ENCODE results near the gene B3GALT6. TPM values are rescaled to one million over a fixed set of nuclear protein-coding genes. Genes with fewer than 3 reads are reported as not detected.

The B3GALT6 gene
- polyA plus RNA-seq, 3 donors = 1.9 to 8.8 (median 7.2) TPM

GRCh38 chr1:1262758-1263157, 30.7 kb downstream of the B3GALT6 start:
- H3K4me3 Mint-ChIP-seq = no peak overlapping the region
- H3K4me1 Mint-ChIP-seq = peaks cover 22% of the 10 kb centered on the region
- Histone ChIP-seq H3K9ac (ENCODE audit: insufficient read depth, low read length, poor library complexity, severe bottlenecking) (no peak overlapping the region), H3K9me3 (replicated peaks in 1 of 2; ENCODE audit: control insufficient read depth in 1 of 2, insufficient read depth in 1 of 2, low read length in 2 of 2) (no peaks in the 10 kb centered on the region), H3K27ac (ENCODE audit: low read depth in 1 of 2, low read length in 2 of 2) (no peak overlapping the region), H3K4me2 (replicated peaks; ENCODE audit: extremely low read depth, low read length, poor library complexity, severe bottlenecking) (no peak overlapping the region), H4K20me1 (ENCODE audit: insufficient read depth, low read length) (peaks cover 91% of the 10 kb centered on the region), H3K27me3 (ENCODE audit: control insufficient read depth in 2 of 2, insufficient read depth in 2 of 2, low read length in 2 of 2) (no peaks in the 10 kb centered on the region), H2AFZ (ENCODE audit: insufficient read depth, low read depth, low read length, poor library complexity, severe bottlenecking) (no peak overlapping the region), H3K4me1 (ENCODE audit: control insufficient read depth in 1 of 2, insufficient read depth in 2 of 2, low read length in 2 of 2) (peaks cover 15 to 18% of the 10 kb centered on the region in 2 donors), H3K36me3 (replicated peaks in 1 of 2; ENCODE audit: control insufficient read depth in 1 of 2, insufficient read depth in 2 of 2, low read length in 2 of 2) (peaks cover 64 to 89% of the 10 kb centered on the region in 2 donors), H3K4me3 (replicated peaks in 1 of 3; ENCODE audit: low read depth in 2 of 3, low read length in 3 of 3) (no peak overlapping the region), H3K79me2 (ENCODE audit: insufficient read depth, low read length) (peaks cover 33% of the 10 kb centered on the region)
- peaks cover 0 to 2% (median 0%) of the 10 kb centered on the region in 3 donors for H3K27me3 Mint-ChIP-seq (ENCODE audit: low read depth in 3 of 3)
- TF ChIP-seq, protein P1, sequence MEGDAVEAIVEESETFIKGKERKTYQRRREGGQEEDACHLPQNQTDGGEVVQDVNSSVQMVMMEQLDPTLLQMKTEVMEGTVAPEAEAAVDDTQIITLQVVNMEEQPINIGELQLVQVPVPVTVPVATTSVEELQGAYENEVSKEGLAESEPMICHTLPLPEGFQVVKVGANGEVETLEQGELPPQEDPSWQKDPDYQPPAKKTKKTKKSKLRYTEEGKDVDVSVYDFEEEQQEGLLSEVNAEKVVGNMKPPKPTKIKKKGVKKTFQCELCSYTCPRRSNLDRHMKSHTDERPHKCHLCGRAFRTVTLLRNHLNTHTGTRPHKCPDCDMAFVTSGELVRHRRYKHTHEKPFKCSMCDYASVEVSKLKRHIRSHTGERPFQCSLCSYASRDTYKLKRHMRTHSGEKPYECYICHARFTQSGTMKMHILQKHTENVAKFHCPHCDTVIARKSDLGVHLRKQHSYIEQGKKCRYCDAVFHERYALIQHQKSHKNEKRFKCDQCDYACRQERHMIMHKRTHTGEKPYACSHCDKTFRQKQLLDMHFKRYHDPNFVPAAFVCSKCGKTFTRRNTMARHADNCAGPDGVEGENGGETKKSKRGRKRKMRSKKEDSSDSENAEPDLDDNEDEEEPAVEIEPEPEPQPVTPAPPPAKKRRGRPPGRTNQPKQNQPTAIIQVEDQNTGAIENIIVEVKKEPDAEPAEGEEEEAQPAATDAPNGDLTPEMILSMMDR (IDR thresholded peaks at IDR 0.05) = no peak
- no peak for DNase-seq
- peaks cover 56 to 83% of the 10 kb centered on the region in 2 donors for H3K36me3 Mint-ChIP-seq
- peak overlapping the region in 2 of 7 donors; percentile 18 to 45 for H3K27ac Mint-ChIP-seq
- intact Hi-C loops (cut with micrococcal nuclease) = no loop called here
- peaks cover 0 to 2% (median 0%) of the 10 kb centered on the region in 7 donors for H3K9me3 Mint-ChIP-seq
- WGBS (ENCODE audit: insufficient coverage) = 73% methylated on average over 5 of the region's 8 CpGs

- no peak overlapping the region for H3K4me3 Mint-ChIP-seq
- Histone ChIP-seq H3K4me1 (ENCODE audit: control insufficient read depth in 1 of 2, insufficient read depth in 2 of 2, low read length in 2 of 2) (peaks cover 15 to 18% of the 10 kb centered on the region in 2 donors), H3K9ac (ENCODE audit: insufficient read depth, low read length, poor library complexity, severe bottlenecking) (no peak overlapping the region), H3K4me2 (replicated peaks; ENCODE audit: extremely low read depth, low read length, poor library complexity, severe bottlenecking) (no peak overlapping the region), H2AFZ (ENCODE audit: insufficient read depth, low read depth, low read length, poor library complexity, severe bottlenecking) (no peak overlapping the region), H3K9me3 (replicated peaks in 1 of 2; ENCODE audit: control insufficient read depth in 1 of 2, insufficient read depth in 1 of 2, low read length in 2 of 2) (no peaks in the 10 kb centered on the region), H3K36me3 (replicated peaks in 1 of 2; ENCODE audit: control insufficient read depth in 1 of 2, insufficient read depth in 2 of 2, low read length in 2 of 2) (peaks cover 69 to 89% of the 10 kb centered on the region in 2 donors), H3K4me3 (replicated peaks in 1 of 3; ENCODE audit: low read depth in 2 of 3, low read length in 3 of 3) (no peak overlapping the region), H4K20me1 (ENCODE audit: insufficient read depth, low read length) (peaks cover 91% of the 10 kb centered on the region), H3K27ac (ENCODE audit: low read depth in 1 of 2, low read length in 2 of 2) (no peak overlapping the region), H3K79me2 (ENCODE audit: insufficient read depth, low read length) (peaks cover 44% of the 10 kb centered on the region), H3K27me3 (ENCODE audit: control insufficient read depth in 2 of 2, insufficient read depth in 2 of 2, low read length in 2 of 2) (no peaks in the 10 kb centered on the region)
- DNase-seq = no peak
- peak overlapping the region in 2 of 7 donors; percentile 21 to 63 for H3K27ac Mint-ChIP-seq
- peaks cover 57 to 85% of the 10 kb centered on the region in 2 donors for H3K36me3 Mint-ChIP-seq
- 99% methylated on average over 9 of the region's 9 CpGs for WGBS (ENCODE audit: insufficient coverage)
- H3K27me3 Mint-ChIP-seq (ENCODE audit: low read depth in 3 of 3) = peaks cover 0 to 2% (median 0%) of the 10 kb centered on the region in 3 donors
- intact Hi-C loops (cut with micrococcal nuclease) = no loop called here
- H3K9me3 Mint-ChIP-seq = peaks cover 0 to 2% (median 0%) of the 10 kb centered on the region in 7 donors
- H3K4me1 Mint-ChIP-seq = peaks cover 22% of the 10 kb centered on the region
- TF ChIP-seq, protein P1 (IDR thresholded peaks at IDR 0.05) = no peak
These were observed 32.0 kb downstream of the B3GALT6 start for GRCh38 chr1:1264026-1264425.

Data from CD14-positive monocyte (primary cell).